Endothelial cell (in vitro differentiated cells): ENCODE results near the gene PTGER1. TPM values are rescaled to one million over a fixed set of nuclear protein-coding genes. Genes with fewer than 3 reads are reported as not detected.

Experiments
- DNase-seq: peaks from one replicate; pipeline ENCODE4 v3.0.0; 2021; ENCODE audit warnings: low spot score
- H3K27ac Mint-ChIP-seq: one replicate; pipeline ENCODE4 v1.8.0; 2021; ENCODE audit warnings: mixed read lengths, inconsistent platforms; ENCODE audit not compliant: unreplicated experiment
- H3K27me3 Mint-ChIP-seq: one replicate; pipeline ENCODE4 v1.8.0; 2021; ENCODE audit warnings: mild to moderate bottlenecking, moderate library complexity, mixed read lengths, inconsistent platforms; ENCODE audit not compliant: unreplicated experiment
- H3K36me3 Mint-ChIP-seq: one replicate; pipeline ENCODE4 v1.8.0; 2021; ENCODE audit warnings: mild to moderate bottlenecking, low read depth, mixed read lengths, inconsistent platforms; ENCODE audit not compliant: unreplicated experiment
- H3K4me1 Mint-ChIP-seq: one replicate; pipeline ENCODE4 v1.8.0; 2021; ENCODE audit warnings: mild to moderate bottlenecking, mixed read lengths, inconsistent platforms; ENCODE audit not compliant: unreplicated experiment
- H3K4me3 Mint-ChIP-seq: one replicate; pipeline ENCODE4 v1.8.0; 2021; ENCODE audit warnings: mild to moderate bottlenecking, mixed read lengths, inconsistent platforms; ENCODE audit not compliant: unreplicated experiment
- H3K9me3 Mint-ChIP-seq: one replicate; pipeline ENCODE4 v1.8.0; 2021; ENCODE audit warnings: mixed read lengths, inconsistent platforms; ENCODE audit not compliant: unreplicated experiment
- CTCF ChIP-seq: fragments of 200-600 bp; sonication (generic); IDR thresholded peaks from one replicate; pipeline ENCODE4 v1.5.0; 2021; ENCODE audit warnings: antibody characterized with exemption; ENCODE audit not compliant: unreplicated experiment
- long read RNA-seq: library from polyadenylated mRNA; unstranded; transcript quantifications from one replicate; pipeline ENCODE4 v2.0.0, GENCODE V29; 2020; ENCODE audit not compliant: unreplicated experiment
- total RNA-seq: library from RNA; stranded (reverse); fragmentation: NEBNext Ultra II Directional; extraction: Animal tissue kit (Norgen Biotek cat#: 25700); gene quantifications from one replicate; pipeline ENCODE4 v1.2.1, GENCODE V29; 2021; ENCODE audit not compliant: unreplicated experiment

The PTGER1 gene, protein sequence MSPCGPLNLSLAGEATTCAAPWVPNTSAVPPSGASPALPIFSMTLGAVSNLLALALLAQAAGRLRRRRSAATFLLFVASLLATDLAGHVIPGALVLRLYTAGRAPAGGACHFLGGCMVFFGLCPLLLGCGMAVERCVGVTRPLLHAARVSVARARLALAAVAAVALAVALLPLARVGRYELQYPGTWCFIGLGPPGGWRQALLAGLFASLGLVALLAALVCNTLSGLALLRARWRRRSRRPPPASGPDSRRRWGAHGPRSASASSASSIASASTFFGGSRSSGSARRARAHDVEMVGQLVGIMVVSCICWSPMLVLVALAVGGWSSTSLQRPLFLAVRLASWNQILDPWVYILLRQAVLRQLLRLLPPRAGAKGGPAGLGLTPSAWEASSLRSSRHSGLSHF
- 0.31 TPM for total RNA-seq
- long read RNA-seq = 0 reads

DNA sequence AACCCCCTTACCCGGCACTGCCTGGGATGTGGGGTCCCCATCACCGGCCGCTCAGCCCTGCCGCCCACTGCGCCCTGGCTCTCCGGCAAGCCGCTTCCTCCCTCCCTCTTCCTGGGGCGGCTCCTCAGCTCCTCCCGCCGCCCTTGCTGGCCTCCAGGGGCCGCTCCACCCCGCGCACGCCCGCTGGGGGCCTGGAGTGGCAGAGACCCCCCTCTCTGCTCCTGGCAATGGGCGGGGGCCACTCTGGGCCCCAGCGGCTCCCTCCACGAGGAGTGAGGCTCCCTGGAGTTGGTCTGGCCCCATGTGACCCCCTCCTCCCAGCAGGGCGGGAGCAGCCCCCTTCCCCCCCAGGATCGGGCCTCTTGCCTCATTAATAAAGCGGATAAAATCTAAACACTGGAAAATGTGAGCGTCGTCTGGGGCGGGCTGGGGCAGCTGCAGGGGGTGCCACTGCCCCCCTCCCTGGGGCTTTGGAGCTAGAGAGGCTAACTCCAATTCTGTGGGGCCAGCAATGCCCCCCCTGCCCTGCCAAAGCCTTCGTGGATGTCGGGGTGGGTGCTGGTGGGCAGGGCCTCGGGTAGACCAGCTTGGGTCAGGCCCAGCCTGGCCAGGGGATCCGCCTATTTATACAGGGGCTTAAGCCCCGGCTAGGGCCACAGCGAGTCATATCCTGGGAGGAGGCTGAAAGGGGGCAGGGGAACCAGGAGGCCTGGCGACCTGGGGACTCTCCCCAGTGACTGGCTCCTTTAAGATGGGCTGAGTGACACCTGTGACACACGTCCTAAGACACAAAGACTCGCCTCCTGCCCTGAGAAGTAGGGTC, at the start of gene PTGER1:
Gene PTGER1 (minus strand): TSS at position 104 of the 823 bp plus-strand sequence. CDS start 1,034 bp downstream, outside the sequence.
- no peaks in the 10 kb centered on the region for H3K9me3 Mint-ChIP-seq
- peak within 1 kb of the TSS; percentile 57 for H3K4me3 Mint-ChIP-seq
- H3K27me3 Mint-ChIP-seq = peaks cover 36% of the 10 kb centered on the region
- H3K27ac Mint-ChIP-seq = peak within 1 kb of the TSS; percentile 72
- H3K36me3 Mint-ChIP-seq = peaks cover 19% of the 10 kb centered on the region
- peaks cover 13% of the 10 kb centered on the region for H3K4me1 Mint-ChIP-seq
- no peak for TF ChIP-seq CTCF
- peak; percentile 63 for DNase-seq

- DNase-seq = no peak
- H3K9me3 Mint-ChIP-seq = no peaks in the 10 kb centered on the region
- no peak overlapping the region for H3K4me3 Mint-ChIP-seq
- H3K27me3 Mint-ChIP-seq = peaks cover 18% of the 10 kb centered on the region
- H3K36me3 Mint-ChIP-seq = peaks cover 18% of the 10 kb centered on the region
- no peak for TF ChIP-seq CTCF
- H3K4me1 Mint-ChIP-seq = peaks cover 22% of the 10 kb centered on the region
- H3K27ac Mint-ChIP-seq = no peak overlapping the region
These were observed 45.4 kb upstream of the PTGER1 start for GRCh38 chr19:14520543-14520942.

DNA sequence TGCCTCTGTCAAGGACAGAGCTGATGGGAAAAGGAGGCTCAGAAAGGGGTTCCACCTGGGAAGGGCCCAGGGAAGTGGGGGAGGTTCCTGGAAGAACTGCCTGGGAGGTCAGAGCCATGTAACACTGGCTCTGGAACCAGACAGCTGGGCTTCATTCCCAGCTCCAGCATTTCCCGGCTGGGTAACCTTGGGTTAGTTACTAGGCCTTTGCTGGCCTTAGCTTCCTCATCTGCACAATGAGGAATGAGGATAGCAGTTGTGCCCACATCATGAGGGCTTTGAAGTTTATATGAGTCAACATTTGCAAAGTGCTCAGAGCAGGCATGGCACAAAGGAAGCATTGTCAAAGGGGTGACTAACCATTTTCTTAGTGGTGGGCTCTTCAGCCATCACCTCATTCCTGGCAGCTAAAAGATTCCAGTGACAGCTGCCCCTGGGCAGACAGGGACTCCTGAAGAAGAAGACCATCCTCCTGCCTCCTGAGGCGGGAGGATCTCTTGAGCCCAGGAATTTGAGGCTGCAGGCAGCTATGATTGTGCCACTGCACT, 44.8 kb upstream of the PTGER1 start:
- Mint-ChIP-seq H3K9me3 (no peaks in the 10 kb centered on the region), H3K27ac (no peak overlapping the region), H3K4me3 (peak overlapping the region; percentile 88), H3K4me1 (peaks cover 28% of the 10 kb centered on the region), H3K27me3 (peaks cover 18% of the 10 kb centered on the region), H3K36me3 (peaks cover 24% of the 10 kb centered on the region)
- no peak for DNase-seq
- no peak for TF ChIP-seq CTCF

DNA sequence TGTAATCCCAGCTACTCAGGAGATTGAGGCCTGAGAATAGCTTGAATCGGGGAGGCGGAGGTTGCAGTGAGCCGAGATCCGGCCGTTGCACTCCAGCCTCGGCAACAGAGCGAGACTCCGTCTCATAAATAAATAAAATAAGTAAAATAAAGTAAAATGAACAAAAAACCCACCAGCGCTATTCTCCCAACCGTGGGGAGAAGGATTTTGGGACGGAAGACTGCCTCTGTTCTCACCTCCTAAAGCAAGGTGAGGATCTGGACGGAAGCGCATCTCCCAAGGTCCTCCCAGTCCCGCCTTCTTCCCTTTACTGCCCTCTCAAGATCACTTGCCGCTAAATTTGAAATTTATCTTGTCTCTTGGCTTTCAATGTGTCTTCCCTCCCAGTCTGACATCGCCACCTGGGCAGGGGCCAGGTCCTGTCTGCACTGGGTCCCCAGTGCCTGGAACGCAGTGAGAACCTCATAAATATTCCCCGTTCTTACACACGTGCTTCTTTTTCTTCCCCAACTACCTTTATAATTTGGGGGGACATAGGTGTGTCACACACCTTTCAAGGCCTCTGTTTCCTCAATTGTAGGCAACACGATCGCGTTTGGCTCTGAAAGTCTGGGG, 44.2 kb upstream of the PTGER1 start:
- Mint-ChIP-seq H3K9me3 (no peaks in the 10 kb centered on the region), H3K4me1 (peaks cover 29% of the 10 kb centered on the region), H3K4me3 (peak overlapping the region; percentile 88), H3K27me3 (peaks cover 18% of the 10 kb centered on the region), H3K36me3 (peaks cover 28% of the 10 kb centered on the region), H3K27ac (peak overlapping the region; percentile 68)
- TF ChIP-seq CTCF = no peak
- DNase-seq = no peak
